ENCODE measurements around the gene TENM3. TPM values are rescaled to one million over a fixed set of nuclear protein-coding genes. Genes with fewer than 3 reads are reported as not detected.

The TENM3 gene
- total RNA-seq, 4 donors from 2014 or later = 3.4 to 9.8 (median 6.9) TPM

- Histone ChIP-seq H3K4me1 (no peaks in the 10 kb centered on the region), H3K27me3 (peaks cover 13% of the 10 kb centered on the region), H3K27ac (no peak overlapping the region), H3K36me3 (no peaks in the 10 kb centered on the region), H3K4me3 (no peak overlapping the region), H3K9me3 (no peaks in the 10 kb centered on the region)
- 84 to 94% methylated on average over 2 of the region's 2 CpGs for WGBS, 2 donors (ENCODE audit: low coverage in 1 of 2)
- DNase-seq = no peak
- in situ Hi-C loops (cut with MboI; ENCODE audit: low pct_ligation_motif_present in 1 of 4, low pct_unique_long_range_greater_than_20kb in 1 of 4, low sequenced_read_pairs in 3 of 4) = no loop called here
- intact Hi-C loops (cut with DNase I; ENCODE audit: low total_unique reads) = no loop called here
- no peak for TF ChIP-seq POLR2AphosphoS5 (IDR thresholded peaks at IDR 0.05)
- TF ChIP-seq POLR2A (IDR thresholded peaks at IDR 0.05) = no peak
- TF ChIP-seq EP300 (IDR thresholded peaks at IDR 0.05; ENCODE audit: low read depth) = no peak
- TF ChIP-seq, protein P1, sequence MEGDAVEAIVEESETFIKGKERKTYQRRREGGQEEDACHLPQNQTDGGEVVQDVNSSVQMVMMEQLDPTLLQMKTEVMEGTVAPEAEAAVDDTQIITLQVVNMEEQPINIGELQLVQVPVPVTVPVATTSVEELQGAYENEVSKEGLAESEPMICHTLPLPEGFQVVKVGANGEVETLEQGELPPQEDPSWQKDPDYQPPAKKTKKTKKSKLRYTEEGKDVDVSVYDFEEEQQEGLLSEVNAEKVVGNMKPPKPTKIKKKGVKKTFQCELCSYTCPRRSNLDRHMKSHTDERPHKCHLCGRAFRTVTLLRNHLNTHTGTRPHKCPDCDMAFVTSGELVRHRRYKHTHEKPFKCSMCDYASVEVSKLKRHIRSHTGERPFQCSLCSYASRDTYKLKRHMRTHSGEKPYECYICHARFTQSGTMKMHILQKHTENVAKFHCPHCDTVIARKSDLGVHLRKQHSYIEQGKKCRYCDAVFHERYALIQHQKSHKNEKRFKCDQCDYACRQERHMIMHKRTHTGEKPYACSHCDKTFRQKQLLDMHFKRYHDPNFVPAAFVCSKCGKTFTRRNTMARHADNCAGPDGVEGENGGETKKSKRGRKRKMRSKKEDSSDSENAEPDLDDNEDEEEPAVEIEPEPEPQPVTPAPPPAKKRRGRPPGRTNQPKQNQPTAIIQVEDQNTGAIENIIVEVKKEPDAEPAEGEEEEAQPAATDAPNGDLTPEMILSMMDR (IDR thresholded peaks at IDR 0.05) = no peak
These were observed 451.3 kb downstream of the TENM3 start for GRCh38 chr4:182694551-182694950.

- intact Hi-C loops (cut with DNase I; ENCODE audit: low total_unique reads) = no loop called here
- in situ Hi-C loops (cut with MboI; ENCODE audit: low pct_ligation_motif_present in 1 of 4, low pct_unique_long_range_greater_than_20kb in 1 of 4, low sequenced_read_pairs in 3 of 4) = no loop called here
- TF ChIP-seq POLR2AphosphoS5 (IDR thresholded peaks at IDR 0.05) = no peak
- TF ChIP-seq POLR2A (IDR thresholded peaks at IDR 0.05) = no peak
- TF ChIP-seq, protein P1 (IDR thresholded peaks at IDR 0.05) = no peak
- TF ChIP-seq EP300 (IDR thresholded peaks at IDR 0.05; ENCODE audit: low read depth) = no peak
- H3K4me3 ChIP-seq = no peak overlapping the region
- H3K9me3 ChIP-seq = no peaks in the 10 kb centered on the region
- H3K27me3 ChIP-seq = peaks cover 13% of the 10 kb centered on the region
- no peak overlapping the region for H3K27ac ChIP-seq
- H3K36me3 ChIP-seq = no peaks in the 10 kb centered on the region
- WGBS, 2 donors (ENCODE audit: low coverage in 1 of 2) = 74% methylated on average over 3 of the region's 3 CpGs; no CpG with 5 or more reads in 1 of the 2 donors
- DNase-seq = no peak
- no peaks in the 10 kb centered on the region for H3K4me1 ChIP-seq
These were observed 451.8 kb downstream of the TENM3 start for GRCh38 chr4:182695009-182695408.

DNA sequence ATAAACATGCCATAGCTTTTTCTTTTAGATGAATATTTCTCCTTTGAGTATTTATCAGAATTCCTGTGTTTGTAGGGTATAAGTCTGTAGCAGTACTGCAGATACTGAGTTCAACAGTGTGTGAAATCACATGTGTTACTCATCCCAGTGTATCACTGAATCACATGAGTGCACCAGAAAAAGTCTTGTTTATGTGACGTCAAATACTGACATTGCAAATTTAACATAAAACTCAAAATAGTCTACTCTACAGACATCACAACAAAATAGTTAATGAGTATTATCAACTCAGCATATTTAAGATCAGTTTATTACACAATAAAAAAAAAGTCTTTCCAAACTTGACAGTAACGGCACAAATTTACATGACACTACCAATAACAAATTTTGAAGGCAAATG lies 452.6 kb downstream of the TENM3 start:
- in situ Hi-C loops (cut with MboI; ENCODE audit: low pct_ligation_motif_present in 1 of 4, low pct_unique_long_range_greater_than_20kb in 1 of 4, low sequenced_read_pairs in 3 of 4) = no loop called here
- no peaks in the 10 kb centered on the region for H3K9me3 ChIP-seq
- H3K27ac ChIP-seq = no peak overlapping the region
- no peak for DNase-seq
- WGBS, 2 donors (ENCODE audit: low coverage in 1 of 2) = 43 to 67% methylated on average over 2 of the region's 2 CpGs
- no peaks in the 10 kb centered on the region for H3K4me1 ChIP-seq
- no peaks in the 10 kb centered on the region for H3K36me3 ChIP-seq
- intact Hi-C loops (cut with DNase I; ENCODE audit: low total_unique reads) = no loop called here
- H3K27me3 ChIP-seq = peaks cover 13% of the 10 kb centered on the region
- TF ChIP-seq EP300 (IDR thresholded peaks at IDR 0.05; ENCODE audit: low read depth) (no peak), POLR2A (IDR thresholded peaks at IDR 0.05) (no peak)
- TF ChIP-seq, protein P1 (IDR thresholded peaks at IDR 0.05) = no peak
- no peak overlapping the region for H3K4me3 ChIP-seq

GRCh38 chr4:182697094-182697493 lies 453.9 kb downstream of the TENM3 start:
- Histone ChIP-seq H3K36me3 (no peaks in the 10 kb centered on the region), H3K27me3 (peaks cover 11% of the 10 kb centered on the region), H3K27ac (no peak overlapping the region), H3K9me3 (no peaks in the 10 kb centered on the region), H3K4me1 (no peaks in the 10 kb centered on the region), H3K4me3 (no peak overlapping the region)
- WGBS, 2 donors (ENCODE audit: low coverage in 1 of 2) = 70% methylated on average over 6 of the region's 6 CpGs; no CpG with 5 or more reads in 1 of the 2 donors
- intact Hi-C loops (cut with DNase I; ENCODE audit: low total_unique reads) = no loop called here
- no peak for DNase-seq
- in situ Hi-C loops (cut with MboI; ENCODE audit: low pct_ligation_motif_present in 1 of 4, low pct_unique_long_range_greater_than_20kb in 1 of 4, low sequenced_read_pairs in 3 of 4) = no loop called here
- TF ChIP-seq, protein P1 (IDR thresholded peaks at IDR 0.05) = no peak
- TF ChIP-seq POLR2A (IDR thresholded peaks at IDR 0.05) (no peak), EP300 (IDR thresholded peaks at IDR 0.05; ENCODE audit: low read depth) (no peak), POLR2AphosphoS5 (IDR thresholded peaks at IDR 0.05) (no peak)
